IMR-90 (cell line): ENCODE data around the gene MCTS1. TPM values are rescaled to one million over a fixed set of nuclear protein-coding genes. Genes with fewer than 3 reads are reported as not detected.

Experiments
- ATAC-seq: fragments of 200-7000 bp; cut with Tn5 transposase; 2 replicates; pipeline ENCODE4 v1.9.1; 2020; ENCODE audit warnings: low read depth, mild to moderate bottlenecking, moderate library complexity
- BruUV-seq: library from RNA; stranded (reverse); fragments of 400-500 nt; replicated peaks from 2 replicates; lab custom pipeline; 2021; lab: Mats Ljungman, UMichigan
- CTCF ChIA-PET: fragments of 300-600 bp; formaldehyde crosslinking; extraction: SDS; loops from one replicate; lab custom pipeline; 2021; ENCODE audit warnings: antibody characterized with exemption; lab: Yijun Ruan, JAX
- POLR2A ChIA-PET: fragments of 300-600 bp; sonication (Branson Sonifier 250); formaldehyde crosslinking; loops from one replicate; lab custom pipeline; 2022; ENCODE audit warnings: antibody characterized with exemption; ENCODE audit not compliant: unreplicated experiment; lab: Charles Lee
- DNase-seq: peaks from one replicate; pipeline ENCODE4 v3.0.0; 2013
- H2AFZ ChIP-seq: replicated peaks from 2 replicates; pipeline ENCODE3; 2013; ENCODE audit warnings: low read length, mild to moderate bottlenecking; ENCODE audit not compliant: poor library complexity
- H2AK5ac ChIP-seq: 2 replicates; pipeline ENCODE4 v1.6.1; 2013; ENCODE audit warnings: low read depth, low read length, inconsistent platforms
- H2AK9ac ChIP-seq: replicated peaks from 2 replicates; pipeline ENCODE3; 2013; ENCODE audit warnings: mild to moderate bottlenecking, low read depth, low read length, moderate library complexity; ENCODE audit not compliant: poor library complexity
- H2BK120ac ChIP-seq: 2 replicates; pipeline ENCODE4 v1.6.1; 2013; ENCODE audit warnings: low read depth, low read length, inconsistent platforms
- H2BK15ac ChIP-seq: 3 replicates; pipeline ENCODE4 v1.6.1; 2013; ENCODE audit warnings: low read depth, low read length, inconsistent platforms
- H2BK20ac ChIP-seq: 2 replicates; pipeline ENCODE4 v1.6.1; 2013; ENCODE audit warnings: low read depth, mild to moderate bottlenecking, inconsistent platforms, low read length, moderate library complexity
- H2BK5ac ChIP-seq: 2 replicates; pipeline ENCODE4 v1.6.1; 2013; ENCODE audit warnings: mild to moderate bottlenecking, low read depth, low read length, inconsistent platforms; ENCODE audit not compliant: poor library complexity, severe bottlenecking
- H3K14ac ChIP-seq: replicated peaks from 2 replicates; pipeline ENCODE4 v1.6.1; 2013; ENCODE audit warnings: low read depth, low read length, inconsistent platforms
- H3K18ac ChIP-seq: 2 replicates; pipeline ENCODE4 v1.6.1; 2013; ENCODE audit warnings: low read depth, low read length, control low read depth
- H3K23ac ChIP-seq: 2 replicates; pipeline ENCODE4 v1.6.1; 2013; ENCODE audit warnings: low read depth, low read length, inconsistent platforms
- H3K27ac ChIP-seq: 2 replicates; pipeline ENCODE4 v1.5.1; 2013; ENCODE audit warnings: mild to moderate bottlenecking, control low read depth, low read length; ENCODE audit not compliant: insufficient read depth
- H3K27me3 ChIP-seq: 2 replicates; pipeline ENCODE4 v1.6.1; 2013; ENCODE audit warnings: low read length; ENCODE audit not compliant: control insufficient read depth, insufficient read depth
- H3K36me3 ChIP-seq: 2 replicates; pipeline ENCODE4 v1.6.1; 2013; ENCODE audit warnings: low read length, mixed read lengths; ENCODE audit not compliant: control insufficient read depth, insufficient read depth
- H3K4ac ChIP-seq: 2 replicates; pipeline ENCODE4 v1.6.1; 2013; ENCODE audit warnings: low read depth, low read length, inconsistent platforms
- H3K4me1 ChIP-seq: 2 replicates; pipeline ENCODE4 v1.6.1; 2013; ENCODE audit warnings: low read length, mixed read lengths; ENCODE audit not compliant: control insufficient read depth, insufficient read depth
- H3K4me2 ChIP-seq: 2 replicates; pipeline ENCODE4 v1.6.1; 2013; ENCODE audit warnings: low read depth, mild to moderate bottlenecking, control low read depth, low read length, moderate library complexity
- H3K4me3 ChIP-seq: 2 replicates; pipeline ENCODE4 v1.5.1; 2013; ENCODE audit warnings: low read depth, mild to moderate bottlenecking, control low read depth, low read length, moderate library complexity; ENCODE audit not compliant: insufficient read depth
- H3K56ac ChIP-seq: 2 replicates; pipeline ENCODE4 v1.6.1; 2013; ENCODE audit warnings: low read length, inconsistent platforms; ENCODE audit not compliant: insufficient read depth; ENCODE audit errors: extremely low read depth
- H3K79me1 ChIP-seq, 2 experiments: 2 replicates each; pipeline ENCODE4 v1.6.1; 2013; ENCODE audit warnings: low read length in 2 of 2, inconsistent platforms in 1 of 2, low read depth in 1 of 2
- H3K9ac ChIP-seq: 2 replicates; pipeline ENCODE4 v1.6.1; 2013; ENCODE audit warnings: low read depth, low read length, control low read depth
- H3K9me1 ChIP-seq: 2 replicates; pipeline ENCODE4 v1.6.1; 2013; ENCODE audit warnings: low read length, inconsistent platforms; ENCODE audit not compliant: insufficient read depth
- H3K9me3 ChIP-seq: 2 replicates; pipeline ENCODE4 v1.6.1; 2013; ENCODE audit warnings: low read length; ENCODE audit not compliant: control insufficient read depth, insufficient read depth
- H4K20me1 ChIP-seq: 2 replicates; pipeline ENCODE4 v1.6.1; 2013; ENCODE audit warnings: low read length, inconsistent platforms; ENCODE audit not compliant: insufficient read depth
- H4K5ac ChIP-seq: 2 replicates; pipeline ENCODE4 v1.6.1; 2013; ENCODE audit warnings: mild to moderate bottlenecking, low read depth, low read length, control low read depth
- H4K8ac ChIP-seq, 2 experiments: 2 replicates each; pipeline ENCODE4 v1.6.1; 2013; ENCODE audit warnings: low read depth in 2 of 2, low read length in 2 of 2, control low read depth in 1 of 2, inconsistent platforms in 1 of 2
- H4K91ac ChIP-seq: 2 replicates; pipeline ENCODE4 v1.6.1; 2013; ENCODE audit warnings: low read depth, low read length, inconsistent platforms; ENCODE audit not compliant: insufficient read depth
- CHD1 ChIP-seq: IDR thresholded peaks from 2 replicates; pipeline ENCODE4 v1.6.1; 2012; ENCODE audit warnings: low read depth, low read length, improper control_type of control experiment
- FOS ChIP-seq: fragments of 150-350 bp; IDR thresholded peaks from 2 replicates; pipeline ENCODE4 v1.6.1; 2016; ENCODE audit warnings: low read depth, low read length
- MAFK ChIP-seq: IDR thresholded peaks from 2 replicates; pipeline ENCODE4 v1.6.1; 2012; ENCODE audit warnings: low read depth, low read length, improper control_type of control experiment
- MXI1 ChIP-seq: IDR thresholded peaks from 2 replicates; pipeline ENCODE4 v1.6.1; 2012; ENCODE audit warnings: low read depth, mild to moderate bottlenecking, low read length, moderate library complexity, borderline replicate concordance
- RFX5 ChIP-seq: IDR thresholded peaks from 2 replicates; pipeline ENCODE4 v1.8.0; 2012; ENCODE audit warnings: low read depth, mild to moderate bottlenecking, low read length, moderate library complexity
- WGBS, 2 experiments: methylation state at CpG; one replicate each; pipeline versions ENCODE4 v1.1.5 to v1.1.7; 2013; ENCODE audit warnings: missing lambda C conversion rate in 2 of 2; ENCODE audit not compliant: insufficient read length in 1 of 2; ENCODE audit errors: extremely low coverage in 2 of 2; 5-methylcytosine and 5-hydroxymethylcytosine counted together
- dilution Hi-C: fragments of 300-500 bp; cut with HindIII; formaldehyde crosslinking; loops from one replicate; pipeline ENCODE4 v1.14.3; 2018; ENCODE audit warnings: low sequenced_read_pairs; ENCODE audit not compliant: unreplicated experiment
- in situ Hi-C: fragments of 300-500 bp; cut with MboI; formaldehyde crosslinking; loops from 3 replicates; pipeline ENCODE4 v1.14.3; 2019; ENCODE audit warnings: low sequenced_read_pairs, inconsistent platforms, mixed read lengths
- intact Hi-C: fragments of 100-400 bp; cut with micrococcal nuclease; formaldehyde crosslinking; loops from 2 replicates; pipeline ENCODE4 v1.10.0; 2022
- polyA plus RNA-seq, 3 experiments: library from polyadenylated mRNA; depleted of rRNA; stranded (reverse); fragments of >200 nt; gene quantifications; 2 replicates each; pipeline ENCODE4 v1.2.3, GENCODE V29; 2012; ENCODE audit warnings: low replicate concordance in 1 of 3
- total RNA-seq: library from RNA; depleted of rRNA; stranded (reverse); fragments of >200 nt; gene quantifications from 2 replicates; pipeline ENCODE4 v1.2.3, GENCODE V29; 2012; rRNA removed
- TF ChIP-seq, protein P1 (sequence below): fragments of 150-350 bp; IDR thresholded peaks from 2 replicates; pipeline ENCODE4 v1.6.1; 2016; ENCODE audit warnings: low read depth, mild to moderate bottlenecking, low read length, moderate library complexity, borderline replicate concordance

MCTS1 gene
- total and polyA plus RNA-seq, 2 of the 4 experiments (the other 2 are of a cell fraction): 36.9 to 52.8 TPM

DNA sequence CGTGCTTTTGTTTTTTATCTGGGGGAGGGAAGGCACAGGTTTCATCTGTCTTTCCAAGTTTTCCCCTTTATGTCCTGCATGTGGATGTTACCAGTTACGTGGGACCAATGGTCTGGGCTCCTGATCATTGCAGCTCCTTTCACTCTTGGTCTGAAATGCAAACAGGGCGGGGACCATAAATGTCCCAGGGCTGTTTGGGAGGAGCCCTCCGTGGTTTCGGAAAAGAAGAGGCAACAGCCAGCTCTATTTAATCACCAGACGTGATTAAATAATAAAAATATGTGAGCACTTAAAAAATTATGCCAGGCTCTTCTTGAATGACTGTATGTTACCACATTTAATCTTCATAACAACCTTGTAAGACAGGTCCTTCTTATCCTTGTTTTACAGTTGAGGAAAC, 56.7 kb downstream of the MCTS1 start:
- Histone ChIP-seq H2BK15ac (no peak overlapping the region), H2BK120ac (no peak overlapping the region), H3K79me1 (no peaks in the 10 kb centered on the region), H3K4me3 (no peak overlapping the region), H3K23ac (no peak overlapping the region), H3K9ac (no peak overlapping the region), H3K27me3 (no peaks in the 10 kb centered on the region), H3K27ac (no peak overlapping the region), H3K9me1 (no peaks in the 10 kb centered on the region), H3K14ac (no peak overlapping the region), H3K56ac (no peak overlapping the region), H3K4ac (no peak overlapping the region), H4K91ac (no peak overlapping the region), H3K36me3 (no peaks in the 10 kb centered on the region), H2AK5ac (no peak overlapping the region), H3K4me2 (no peak overlapping the region), H2AFZ (no peak overlapping the region), H3K18ac (no peak overlapping the region), H2BK20ac (no peak overlapping the region), H4K20me1 (no peaks in the 10 kb centered on the region), H2AK9ac (no peak overlapping the region), H2BK5ac (no peak overlapping the region), H4K8ac (no peak overlapping the region), H3K4me1 (no peaks in the 10 kb centered on the region), H4K5ac (no peak overlapping the region), H3K9me3 (no peaks in the 10 kb centered on the region)
- no CpG with 5 or more reads among the region's 6 CpGs for WGBS, 2 experiments
- POLR2A ChIA-PET: no interaction called here
- BruUV-seq: no TSS peak
- no peak for ATAC-seq
- intact Hi-C loops (no loop called here), in situ Hi-C loops (loop anchor here (10.0 kb wide), 1 partner anchor 156 kb away; no protein-coding TSS in a partner anchor), dilution Hi-C loops (no loop called here)
- TF ChIP-seq RFX5: no peak
- TF ChIP-seq FOS: no peak
- no peak for TF ChIP-seq MAFK
- TF ChIP-seq MXI1: no peak
- TF ChIP-seq CHD1: no peak
- TF ChIP-seq, protein P1, sequence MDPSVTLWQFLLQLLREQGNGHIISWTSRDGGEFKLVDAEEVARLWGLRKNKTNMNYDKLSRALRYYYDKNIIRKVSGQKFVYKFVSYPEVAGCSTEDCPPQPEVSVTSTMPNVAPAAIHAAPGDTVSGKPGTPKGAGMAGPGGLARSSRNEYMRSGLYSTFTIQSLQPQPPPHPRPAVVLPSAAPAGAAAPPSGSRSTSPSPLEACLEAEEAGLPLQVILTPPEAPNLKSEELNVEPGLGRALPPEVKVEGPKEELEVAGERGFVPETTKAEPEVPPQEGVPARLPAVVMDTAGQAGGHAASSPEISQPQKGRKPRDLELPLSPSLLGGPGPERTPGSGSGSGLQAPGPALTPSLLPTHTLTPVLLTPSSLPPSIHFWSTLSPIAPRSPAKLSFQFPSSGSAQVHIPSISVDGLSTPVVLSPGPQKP: no peak
- no peak for DNase-seq
- CTCF ChIA-PET: no interaction called here

Other genes with a start within 250 kb of the MCTS1 start
- not detected in 2 replicates for gene ATP1B4, start 242.0 kb upstream of the MCTS1 start, total RNA-seq
- gene ATP1B4, start 242.0 kb upstream of the MCTS1 start, polyA plus RNA-seq (2012; rRNA removed): not detected in 2 replicates
- 114 and 129 TPM in 2 replicates for gene LAMP2, start 134.8 kb upstream of the MCTS1 start, total RNA-seq
- gene LAMP2, start 134.8 kb upstream of the MCTS1 start, polyA plus RNA-seq (2012; rRNA removed): 71.8 and 78.1 TPM in 2 replicates
- 19.4 and 33.1 TPM in 2 replicates for gene CUL4B, start 43.1 kb upstream of the MCTS1 start, total RNA-seq
- gene CUL4B, start 43.1 kb upstream of the MCTS1 start, polyA plus RNA-seq (2012; rRNA removed): 21.1 and 30.9 TPM in 2 replicates
- gene C1GALT1C1, start 26.0 kb downstream of the MCTS1 start, total RNA-seq: 15.2 and 22.5 TPM in 2 replicates
- 19.1 and 20.0 TPM in 2 replicates for gene C1GALT1C1, start 26.0 kb downstream of the MCTS1 start, polyA plus RNA-seq (2012; rRNA removed)